ENCODE data around the gene BTBD9.

- TF ChIP-seq, protein P1, sequence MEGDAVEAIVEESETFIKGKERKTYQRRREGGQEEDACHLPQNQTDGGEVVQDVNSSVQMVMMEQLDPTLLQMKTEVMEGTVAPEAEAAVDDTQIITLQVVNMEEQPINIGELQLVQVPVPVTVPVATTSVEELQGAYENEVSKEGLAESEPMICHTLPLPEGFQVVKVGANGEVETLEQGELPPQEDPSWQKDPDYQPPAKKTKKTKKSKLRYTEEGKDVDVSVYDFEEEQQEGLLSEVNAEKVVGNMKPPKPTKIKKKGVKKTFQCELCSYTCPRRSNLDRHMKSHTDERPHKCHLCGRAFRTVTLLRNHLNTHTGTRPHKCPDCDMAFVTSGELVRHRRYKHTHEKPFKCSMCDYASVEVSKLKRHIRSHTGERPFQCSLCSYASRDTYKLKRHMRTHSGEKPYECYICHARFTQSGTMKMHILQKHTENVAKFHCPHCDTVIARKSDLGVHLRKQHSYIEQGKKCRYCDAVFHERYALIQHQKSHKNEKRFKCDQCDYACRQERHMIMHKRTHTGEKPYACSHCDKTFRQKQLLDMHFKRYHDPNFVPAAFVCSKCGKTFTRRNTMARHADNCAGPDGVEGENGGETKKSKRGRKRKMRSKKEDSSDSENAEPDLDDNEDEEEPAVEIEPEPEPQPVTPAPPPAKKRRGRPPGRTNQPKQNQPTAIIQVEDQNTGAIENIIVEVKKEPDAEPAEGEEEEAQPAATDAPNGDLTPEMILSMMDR (optimal IDR thresholded peaks at IDR 0.05 in 1 of 3, IDR thresholded peaks at IDR 0.05 in 1 of 3, conservative IDR thresholded peaks at IDR 0.05 in 1 of 3; ENCODE audit: extremely low read depth in 1 of 3, insufficient read depth in 2 of 3, low read length in 3 of 3) = no peak
- no peak for TF ChIP-seq EZH2 (IDR thresholded peaks at IDR 0.05; ENCODE audit: low read length)
These were observed 202.8 kb downstream of the BTBD9 start for GRCh38 chr6:38436726-38437465.
